A549 (cell line): Measurements from ENCODE around the gene PCDHGC5. TPM values are rescaled to one million over a fixed set of nuclear protein-coding genes. Genes with fewer than 3 reads are reported as not detected.
A peak's percentile ranks its signal among the peaks of the same experiment; 100 is the strongest.

Experiments used
- ATAC-seq, 2 experiments: fragments of 200-7000 bp in 1 of 2; fragments of >200 bp in 1 of 2; cut with Nextera tagmentation in 1 of 2; cut with Tn5 transposase in 1 of 2; 3 replicates each; pipeline versions ENCODE4 v1.8.0 to v1.9.1; 2018 to 2020; ENCODE audit warnings: mild to moderate bottlenecking in 1 of 2, moderate library complexity in 1 of 2
- CTCF ChIA-PET: fragments of 300-600 bp; sonication (Branson Sonifier 250); formaldehyde crosslinking; extraction: SDS; loops from one replicate; lab custom pipeline; 2021; ENCODE audit warnings: antibody characterized with exemption, inconsistent platforms; lab: Yijun Ruan, JAX
- POLR2A ChIA-PET: fragments of 350-600 bp; formaldehyde crosslinking; extraction: SDS; loops from one replicate; lab custom pipeline; 2021; ENCODE audit warnings: antibody characterized with exemption, inconsistent platforms; lab: Yijun Ruan, JAX
- DNase-seq, 2 experiments: peaks; one replicate each; pipeline versions ENCODE4 v3.0.0 to v3.0.0-alpha.2; 2011 to 2016; ENCODE audit warnings: low read depth in 1 of 2, low spot score in 1 of 2
- FAIRE-seq: peaks from 2 replicates; lab custom pipeline; 2011; peaks lifted over from hg19 to GRCh38; lab: Jason Lieb, UNC
- H3K27ac ChIP-seq, 2 experiments: fragments of >200 bp; sonication (Bioruptor Twin); formaldehyde crosslinking; 3 replicates each; pipeline ENCODE4 v1.5.1; 2016 to 2017
- H3K4me1 ChIP-seq: fragments of >200 bp; sonication (Bioruptor Twin); formaldehyde crosslinking; 3 replicates; pipeline ENCODE4 v1.6.1; 2016
- H3K4me2 ChIP-seq: fragments of >200 bp; sonication (Bioruptor Twin); formaldehyde crosslinking; 3 replicates; pipeline ENCODE4 v1.6.1; 2016
- H3K4me3 ChIP-seq: fragments of >200 bp; sonication (Bioruptor Twin); formaldehyde crosslinking; 3 replicates; pipeline ENCODE4 v1.5.1; 2016
- H3K9me3 ChIP-seq: fragments of >200 bp; sonication (Bioruptor Twin); formaldehyde crosslinking; 3 replicates; pipeline ENCODE4 v1.6.1; 2016
- BHLHE40 ChIP-seq: IDR thresholded peaks from 2 replicates; pipeline ENCODE4 v1.6.1; 2012; ENCODE audit warnings: low read depth, low read length, inconsistent platforms
- CBX2 ChIP-seq: fragments of 200-600 bp; sonication (generic); IDR thresholded peaks from 2 replicates; pipeline ENCODE4 v1.6.1; 2016; ENCODE audit warnings: low read depth, mild to moderate bottlenecking, borderline replicate concordance
- CEBPB ChIP-seq, 2 experiments: fragments of >200 bp in 1 of 2; sonication (Bioruptor Twin) in 1 of 2; formaldehyde crosslinking in 1 of 2; IDR thresholded peaks; 2 replicates each; pipeline ENCODE4 v1.6.1; 2012 to 2016
- CHD2 ChIP-seq: fragments of 150-350 bp; IDR thresholded peaks from 2 replicates; pipeline ENCODE4 v1.6.1; 2014; ENCODE audit warnings: low read length; ENCODE audit not compliant: partially characterized antibody
- CHD4 ChIP-seq: fragments of 200-600 bp; sonication (generic); IDR thresholded peaks from 2 replicates; pipeline ENCODE4 v1.6.1; 2016; ENCODE audit warnings: antibody characterized with exemption, mild to moderate bottlenecking, borderline replicate concordance
- EHF ChIP-seq: fragments of 250-450 bp; sonication (Bioruptor Pico); IDR thresholded peaks from 2 replicates; pipeline ENCODE4 v1.5.0; 2020; ENCODE audit warnings: mild to moderate bottlenecking
- ESRRA ChIP-seq: fragments of 150-350 bp; IDR thresholded peaks from 2 replicates; pipeline ENCODE4 v1.6.1; 2014; ENCODE audit warnings: mild to moderate bottlenecking, low read length, borderline replicate concordance
- FOSL2 ChIP-seq, 2 experiments: fragments of 450-650 bp in 1 of 2; fragments of >200 bp in 1 of 2; sonication (Bioruptor Twin) in 1 of 2; formaldehyde crosslinking; IDR thresholded peaks; 2 replicates each; pipeline versions ENCODE4 v1.5.0 to v1.6.1; 2016 to 2020; ENCODE audit warnings: mild to moderate bottlenecking in 1 of 2, moderate library complexity in 1 of 2
- GATA3 ChIP-seq: IDR thresholded peaks from 2 replicates; pipeline ENCODE4 v1.6.1; 2012; ENCODE audit warnings: borderline replicate concordance
- HDAC2 ChIP-seq: fragments of 200-600 bp; sonication (generic); IDR thresholded peaks from 2 replicates; pipeline ENCODE4 v1.6.1; 2016
- HEYL ChIP-seq: fragments of 250-450 bp; sonication (Bioruptor Pico); IDR thresholded peaks from 2 replicates; pipeline ENCODE4 v1.8.0; 2021; ENCODE audit warnings: mild to moderate bottlenecking, moderate library complexity
- HOXB13 ChIP-seq: fragments of 250-450 bp; sonication (Bioruptor Pico); IDR thresholded peaks from 2 replicates; pipeline ENCODE4 v1.5.0; 2020; ENCODE audit warnings: low read depth, mild to moderate bottlenecking, moderate library complexity
- JUN ChIP-seq, 2 experiments: fragments of >200 bp; sonication (Bioruptor Twin); formaldehyde crosslinking; IDR thresholded peaks; 2 replicates in 1 of 2; 3 replicates in 1 of 2; pipeline ENCODE4 v1.6.1; 2016 to 2017
- JUNB ChIP-seq: fragments of >200 bp; sonication (Bioruptor Twin); formaldehyde crosslinking; IDR thresholded peaks from 2 replicates; pipeline ENCODE4 v1.6.1; 2016
- KDM1A ChIP-seq: fragments of 200-600 bp; sonication (generic); IDR thresholded peaks from 2 replicates; pipeline ENCODE4 v1.6.1; 2016; ENCODE audit warnings: low read depth, mild to moderate bottlenecking
- MAFK ChIP-seq: fragments of 450-650 bp; IDR thresholded peaks from 2 replicates; pipeline ENCODE4 v1.6.1; 2014; ENCODE audit not compliant: partially characterized antibody
- NR3C1 ChIP-seq: fragments of >200 bp; sonication (Bioruptor Twin); formaldehyde crosslinking; IDR thresholded peaks from 3 replicates; pipeline ENCODE4 v1.6.1; 2017
- PHF8 ChIP-seq: fragments of 200-600 bp; sonication (generic); IDR thresholded peaks from 2 replicates; pipeline ENCODE4 v1.6.1; 2016; ENCODE audit warnings: low read depth, mild to moderate bottlenecking, antibody characterized with exemption, moderate library complexity, borderline replicate concordance
- POLR2A ChIP-seq: IDR thresholded peaks from 2 replicates; pipeline ENCODE4 v1.6.1; 2012; ENCODE audit warnings: mild to moderate bottlenecking, low read length
- POLR2AphosphoS2 ChIP-seq: conservative IDR thresholded peaks from 2 replicates; pipeline ENCODE4 v1.6.1; 2012; ENCODE audit warnings: low read length, improper control_type of control experiment, inconsistent platforms
- RAD21 ChIP-seq, 2 experiments: fragments of >200 bp in 1 of 2; sonication (Bioruptor Twin) in 1 of 2; formaldehyde crosslinking in 1 of 2; IDR thresholded peaks in 1 of 2; conservative IDR thresholded peaks in 1 of 2; 2 replicates in 1 of 2; 3 replicates in 1 of 2; pipeline ENCODE4 v1.6.1; 2012 to 2018; ENCODE audit warnings: inconsistent platforms in 1 of 2
- RARB ChIP-seq: fragments of 250-450 bp; sonication (Bioruptor Pico); IDR thresholded peaks from 2 replicates; pipeline ENCODE4 v1.8.0; 2021; ENCODE audit warnings: mild to moderate bottlenecking, moderate library complexity
- SREBF2 ChIP-seq: fragments of 450-650 bp; IDR thresholded peaks from 2 replicates; pipeline ENCODE4 v1.6.1; 2014; ENCODE audit warnings: mild to moderate bottlenecking, moderate library complexity
- TFCP2L1 ChIP-seq: fragments of 250-450 bp; sonication (Bioruptor Pico); IDR thresholded peaks from 2 replicates; pipeline ENCODE4 v1.5.0; 2021; ENCODE audit warnings: mild to moderate bottlenecking
- TP53 ChIP-seq: fragments of 250-450 bp; sonication (Bioruptor Pico); IDR thresholded peaks from 2 replicates; pipeline ENCODE4 v1.5.0; 2021; ENCODE audit warnings: mild to moderate bottlenecking, moderate library complexity
- ZC3H11A ChIP-seq: fragments of 450-650 bp; IDR thresholded peaks from 2 replicates; pipeline ENCODE4 v1.6.1; 2014; ENCODE audit warnings: antibody characterized with exemption, mild to moderate bottlenecking
- ZFP36 ChIP-seq: fragments of 450-650 bp; IDR thresholded peaks from 2 replicates; pipeline ENCODE4 v1.6.1; 2014; ENCODE audit warnings: borderline replicate concordance; ENCODE audit not compliant: partially characterized antibody
- ZNF302 ChIP-seq: fragments of 250-450 bp; sonication (Bioruptor Pico); IDR thresholded peaks from 2 replicates; pipeline ENCODE4 v1.9.0; 2021; ENCODE audit warnings: inconsistent platforms, mild to moderate bottlenecking, moderate library complexity
- WGBS: methylation state at CpG from one replicate; pipeline ENCODE4 v1.1.6; 2017; ENCODE audit errors: missing lambda C conversion rate; 5-methylcytosine and 5-hydroxymethylcytosine counted together
- polyA plus RNA-seq, 4 experiments: library from polyadenylated mRNA; depleted of rRNA in 3 of 4; stranded (reverse); fragments of >200 nt; fragmentation: RNase III in 1 of 4; extraction: RNeasy Plus Mini Kit Qiagen cat#74134 plus additional on column Dnase treatment in 1 of 4; gene quantifications; 2 replicates in 3 of 4; 3 replicates in 1 of 4; pipeline ENCODE4 v1.2.3, GENCODE V29; 2011 to 2017
- TF ChIP-seq, protein P1 (sequence below): fragments of >200 bp; sonication (Bioruptor Twin); formaldehyde crosslinking; IDR thresholded peaks from 3 replicates; pipeline ENCODE4 v1.6.1; 2016
- TF ChIP-seq, protein P2 (sequence below): fragments of 250-450 bp; sonication (Bioruptor Pico); IDR thresholded peaks from 2 replicates; pipeline ENCODE4 v1.5.0; 2021; ENCODE audit warnings: mild to moderate bottlenecking, moderate library complexity, borderline replicate concordance
- TF ChIP-seq, protein P3 (sequence below): IDR thresholded peaks from 2 replicates; pipeline ENCODE4 v1.6.1; 2012; ENCODE audit warnings: low read depth, borderline replicate concordance
- TF ChIP-seq, protein P4 (sequence below): fragments of >200 bp; sonication (Bioruptor Twin); formaldehyde crosslinking; IDR thresholded peaks from 3 replicates; pipeline ENCODE4 v1.5.1; 2016

PCDHGC5 gene
- polyA plus RNA-seq, 2 of the 4 experiments (the other 2 are of a cell fraction): not detected

DNA sequence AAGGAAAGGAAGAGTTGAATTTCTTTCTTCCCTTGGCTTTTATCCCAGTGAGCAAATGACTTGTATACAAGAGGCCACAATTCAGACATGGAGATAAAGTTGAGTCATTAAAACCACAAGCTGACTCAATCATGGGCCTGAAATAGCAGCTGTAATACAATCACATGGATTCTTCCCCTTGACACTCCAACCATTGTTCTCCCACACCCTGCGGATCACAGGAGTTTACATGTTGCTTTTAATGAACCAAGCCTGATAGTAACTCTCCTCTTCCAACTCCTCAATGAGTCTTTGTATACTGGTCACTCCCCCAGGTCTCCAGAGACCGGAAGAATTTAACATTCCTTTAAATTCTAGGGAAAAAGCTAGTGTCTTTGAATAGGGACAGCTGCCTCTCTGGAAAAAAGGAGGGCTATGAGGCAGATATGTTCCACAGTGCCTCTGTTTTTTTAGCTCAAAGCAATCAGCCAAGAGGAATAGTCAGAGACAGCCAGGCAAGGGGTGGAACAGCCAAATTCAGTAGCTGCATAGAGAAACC lies 32.4 kb downstream of the PCDHGC5 start (continued):
- TF ChIP-seq FOSL2 (IDR thresholded peaks at IDR 0.05) (peak; percentile 84), FOSL2 (CRISPR knock-in tag; IDR thresholded peaks at IDR 0.05) (peak; percentile 89), RARB (CRISPR knock-in tag) (no peak), JUN (IDR thresholded peaks at IDR 0.05) (peak in 1 of 2 experiments; percentile 26; a peak in 1 of 5 replicates), CEBPB (IDR thresholded peaks at IDR 0.05) (peak in 1 of 2 experiments; percentile 59; a peak in 2 of 4 replicates), HOXB13 (CRISPR knock-in tag) (no peak), RAD21 (conservative IDR thresholded peaks at IDR 0.05 in 1 of 2, IDR thresholded peaks at IDR 0.05 in 1 of 2) (no peak; a peak in 1 of 5 replicates), PHF8 (no peak), GATA3 (peak; percentile 71; the same call in 1 of the 2 replicates), ESRRA (no peak), POLR2AphosphoS2 (no peak), CBX2 (no peak), MAFK (peak; percentile 8), EHF (CRISPR knock-in tag) (no peak), KDM1A (no peak), JUNB (peak; percentile 83), TFCP2L1 (CRISPR knock-in tag) (no peak), ZFP36 (no peak)
- TF ChIP-seq, protein P1, sequence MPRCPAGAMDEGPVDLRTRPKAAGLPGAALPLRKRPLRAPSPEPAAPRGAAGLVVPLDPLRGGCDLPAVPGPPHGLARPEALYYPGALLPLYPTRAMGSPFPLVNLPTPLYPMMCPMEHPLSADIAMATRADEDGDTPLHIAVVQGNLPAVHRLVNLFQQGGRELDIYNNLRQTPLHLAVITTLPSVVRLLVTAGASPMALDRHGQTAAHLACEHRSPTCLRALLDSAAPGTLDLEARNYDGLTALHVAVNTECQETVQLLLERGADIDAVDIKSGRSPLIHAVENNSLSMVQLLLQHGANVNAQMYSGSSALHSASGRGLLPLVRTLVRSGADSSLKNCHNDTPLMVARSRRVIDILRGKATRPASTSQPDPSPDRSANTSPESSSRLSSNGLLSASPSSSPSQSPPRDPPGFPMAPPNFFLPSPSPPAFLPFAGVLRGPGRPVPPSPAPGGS: no peak
- TF ChIP-seq, protein P2, sequence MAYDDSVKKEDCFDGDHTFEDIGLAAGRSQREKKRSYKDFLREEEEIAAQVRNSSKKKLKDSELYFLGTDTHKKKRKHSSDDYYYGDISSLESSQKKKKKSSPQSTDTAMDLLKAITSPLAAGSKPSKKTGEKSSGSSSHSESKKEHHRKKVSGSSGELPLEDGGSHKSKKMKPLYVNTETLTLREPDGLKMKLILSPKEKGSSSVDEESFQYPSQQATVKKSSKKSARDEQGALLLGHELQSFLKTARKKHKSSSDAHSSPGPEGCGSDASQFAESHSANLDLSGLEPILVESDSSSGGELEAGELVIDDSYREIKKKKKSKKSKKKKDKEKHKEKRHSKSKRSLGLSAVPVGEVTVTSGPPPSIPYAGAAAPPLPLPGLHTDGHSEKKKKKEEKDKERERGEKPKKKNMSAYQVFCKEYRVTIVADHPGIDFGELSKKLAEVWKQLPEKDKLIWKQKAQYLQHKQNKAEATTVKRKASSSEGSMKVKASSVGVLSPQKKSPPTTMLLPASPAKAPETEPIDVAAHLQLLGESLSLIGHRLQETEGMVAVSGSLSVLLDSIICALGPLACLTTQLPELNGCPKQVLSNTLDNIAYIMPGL (CRISPR knock-in tag): no peak

DNA sequence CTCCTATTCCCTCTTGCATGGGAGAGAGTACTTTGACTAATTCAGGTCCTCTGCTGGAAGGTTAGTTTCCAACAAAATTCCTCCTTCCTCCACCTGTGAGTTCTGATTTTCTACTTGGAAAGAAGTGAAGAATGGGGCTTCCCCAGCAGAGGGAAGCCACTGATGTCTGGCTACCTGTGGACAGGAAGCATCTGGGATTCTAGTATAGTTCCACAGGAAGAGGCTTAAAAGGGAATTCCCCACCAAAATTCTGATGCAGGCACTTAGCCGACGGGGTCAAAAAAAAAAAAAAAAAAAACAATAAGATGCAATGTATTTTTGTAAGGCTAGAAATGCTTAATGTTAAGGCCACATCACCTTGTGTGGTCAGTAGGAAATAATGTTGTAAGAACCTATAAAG lies 33.4 kb downstream of the PCDHGC5 start:
- TF ChIP-seq KDM1A: no peak
- no peak for TF ChIP-seq ZC3H11A
- TF ChIP-seq NR3C1: no peak
- TF ChIP-seq, protein P3, sequence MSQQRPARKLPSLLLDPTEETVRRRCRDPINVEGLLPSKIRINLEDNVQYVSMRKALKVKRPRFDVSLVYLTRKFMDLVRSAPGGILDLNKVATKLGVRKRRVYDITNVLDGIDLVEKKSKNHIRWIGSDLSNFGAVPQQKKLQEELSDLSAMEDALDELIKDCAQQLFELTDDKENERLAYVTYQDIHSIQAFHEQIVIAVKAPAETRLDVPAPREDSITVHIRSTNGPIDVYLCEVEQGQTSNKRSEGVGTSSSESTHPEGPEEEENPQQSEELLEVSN: no peak
- TF ChIP-seq GATA3: no peak
- no peak for TF ChIP-seq FOSL2 (IDR thresholded peaks at IDR 0.05)
- no peak for TF ChIP-seq FOSL2 (CRISPR knock-in tag; IDR thresholded peaks at IDR 0.05)
- TF ChIP-seq BHLHE40: no peak
- TF ChIP-seq, protein P4, sequence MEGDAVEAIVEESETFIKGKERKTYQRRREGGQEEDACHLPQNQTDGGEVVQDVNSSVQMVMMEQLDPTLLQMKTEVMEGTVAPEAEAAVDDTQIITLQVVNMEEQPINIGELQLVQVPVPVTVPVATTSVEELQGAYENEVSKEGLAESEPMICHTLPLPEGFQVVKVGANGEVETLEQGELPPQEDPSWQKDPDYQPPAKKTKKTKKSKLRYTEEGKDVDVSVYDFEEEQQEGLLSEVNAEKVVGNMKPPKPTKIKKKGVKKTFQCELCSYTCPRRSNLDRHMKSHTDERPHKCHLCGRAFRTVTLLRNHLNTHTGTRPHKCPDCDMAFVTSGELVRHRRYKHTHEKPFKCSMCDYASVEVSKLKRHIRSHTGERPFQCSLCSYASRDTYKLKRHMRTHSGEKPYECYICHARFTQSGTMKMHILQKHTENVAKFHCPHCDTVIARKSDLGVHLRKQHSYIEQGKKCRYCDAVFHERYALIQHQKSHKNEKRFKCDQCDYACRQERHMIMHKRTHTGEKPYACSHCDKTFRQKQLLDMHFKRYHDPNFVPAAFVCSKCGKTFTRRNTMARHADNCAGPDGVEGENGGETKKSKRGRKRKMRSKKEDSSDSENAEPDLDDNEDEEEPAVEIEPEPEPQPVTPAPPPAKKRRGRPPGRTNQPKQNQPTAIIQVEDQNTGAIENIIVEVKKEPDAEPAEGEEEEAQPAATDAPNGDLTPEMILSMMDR: no peak
- no peak for TF ChIP-seq HOXB13 (CRISPR knock-in tag)
- no peak for TF ChIP-seq POLR2A
- no peak for TF ChIP-seq TP53 (CRISPR knock-in tag)
- TF ChIP-seq HEYL: no peak
- no peak for TF ChIP-seq ZNF302
- TF ChIP-seq CHD2: no peak
- TF ChIP-seq HDAC2: no peak
- no peak for TF ChIP-seq SREBF2
- TF ChIP-seq CHD4: no peak
- Histone ChIP-seq H3K27ac (no peak overlapping the region), H3K4me3 (no peak overlapping the region), H3K4me1 (peaks cover 36% of the 10 kb centered on the region), H3K4me2 (no peak overlapping the region), H3K9me3 (no peaks in the 10 kb centered on the region)
- WGBS: 91% methylated on average over 2 of the region's 2 CpGs
- ChIA-PET POLR2A (no interaction called here), CTCF (interaction anchor here (0.7 to 12.8 kb wide), 20 partner anchors 14 to 706 kb away, joined by 3 to 163 read pairs (median 5); partner anchors contain the start of genes PCDHB11, PCDHB14, PCDHGA2 and PCDHGA7)
- DNase-seq (no peak), FAIRE-seq (no peak), ATAC-seq (no peak)
